MM.1S (cell line): ENCODE measurements around the gene CCDC178.

Experiments
- EZH2 ChIP-seq: fragments of 300-600 bp; sonication (generic); optimal IDR thresholded peaks from 2 replicates; pipeline ENCODE3; 2017; ENCODE audit warnings: low read depth, mild to moderate bottlenecking, antibody characterized with exemption, low read length, mixed read lengths
- EZH2phosphoT487 ChIP-seq: fragments of 300-600 bp; sonication (generic); IDR thresholded peaks from 2 replicates; pipeline ENCODE4 v1.6.1; 2018; ENCODE audit warnings: antibody characterized with exemption, low read length
- TF ChIP-seq, protein P1 (sequence below): fragments of 300-600 bp; sonication (generic); IDR thresholded peaks from 2 replicates; pipeline ENCODE4 v1.5.1; 2016; ENCODE audit warnings: antibody characterized with exemption, low read length, mixed read lengths

DNA sequence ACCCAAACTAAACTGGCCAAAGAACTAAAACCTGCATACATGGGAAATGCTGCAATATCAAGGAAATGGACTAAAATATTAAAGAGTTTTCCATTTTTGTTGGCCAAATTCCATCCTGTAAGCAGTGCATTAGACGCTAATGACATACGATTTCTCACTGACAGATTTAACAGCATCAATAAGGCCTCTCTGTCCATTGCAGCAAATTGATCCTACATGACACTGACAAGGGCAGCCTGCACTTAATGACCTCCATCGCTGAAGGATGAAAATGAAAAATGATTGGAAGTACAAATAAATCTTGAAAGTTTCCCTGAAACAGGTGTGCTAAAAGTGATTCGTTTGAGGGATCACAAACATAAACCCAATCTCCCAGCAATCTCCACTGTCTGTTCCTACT is 350.1 kb downstream of the CCDC178 start:
- TF ChIP-seq, protein P1, sequence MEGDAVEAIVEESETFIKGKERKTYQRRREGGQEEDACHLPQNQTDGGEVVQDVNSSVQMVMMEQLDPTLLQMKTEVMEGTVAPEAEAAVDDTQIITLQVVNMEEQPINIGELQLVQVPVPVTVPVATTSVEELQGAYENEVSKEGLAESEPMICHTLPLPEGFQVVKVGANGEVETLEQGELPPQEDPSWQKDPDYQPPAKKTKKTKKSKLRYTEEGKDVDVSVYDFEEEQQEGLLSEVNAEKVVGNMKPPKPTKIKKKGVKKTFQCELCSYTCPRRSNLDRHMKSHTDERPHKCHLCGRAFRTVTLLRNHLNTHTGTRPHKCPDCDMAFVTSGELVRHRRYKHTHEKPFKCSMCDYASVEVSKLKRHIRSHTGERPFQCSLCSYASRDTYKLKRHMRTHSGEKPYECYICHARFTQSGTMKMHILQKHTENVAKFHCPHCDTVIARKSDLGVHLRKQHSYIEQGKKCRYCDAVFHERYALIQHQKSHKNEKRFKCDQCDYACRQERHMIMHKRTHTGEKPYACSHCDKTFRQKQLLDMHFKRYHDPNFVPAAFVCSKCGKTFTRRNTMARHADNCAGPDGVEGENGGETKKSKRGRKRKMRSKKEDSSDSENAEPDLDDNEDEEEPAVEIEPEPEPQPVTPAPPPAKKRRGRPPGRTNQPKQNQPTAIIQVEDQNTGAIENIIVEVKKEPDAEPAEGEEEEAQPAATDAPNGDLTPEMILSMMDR = no peak
- TF ChIP-seq EZH2 (no peak), EZH2phosphoT487 (no peak)
